Ectodermal cell (in vitro differentiated cells): ENCODE data around the gene SHC3.

Experiments
- H3K27ac ChIP-seq: 2 replicates; pipeline ENCODE4 v1.7.0; 2013; ENCODE audit warnings: mild to moderate bottlenecking, low read depth, low read length; ENCODE audit not compliant: insufficient read depth, poor library complexity, severe bottlenecking
- H3K27me3 ChIP-seq: 2 replicates; pipeline ENCODE4 v1.7.0; 2013; ENCODE audit warnings: mild to moderate bottlenecking, low read length; ENCODE audit not compliant: insufficient read depth, control insufficient read depth, poor library complexity, severe bottlenecking
- H3K36me3 ChIP-seq: one replicate; pipeline ENCODE4 v1.7.0; 2013; ENCODE audit warnings: low read length; ENCODE audit not compliant: control insufficient read depth, insufficient read depth
- H3K4me1 ChIP-seq: one replicate; pipeline ENCODE4 v1.7.0; 2013; ENCODE audit warnings: low read length; ENCODE audit not compliant: control insufficient read depth, insufficient read depth
- H3K4me3 ChIP-seq: 2 replicates; pipeline ENCODE4 v1.7.0; 2013; ENCODE audit warnings: low read depth, low read length, control low read depth; ENCODE audit not compliant: insufficient read depth
- H3K9me3 ChIP-seq: 2 replicates; pipeline ENCODE4 v1.7.0; 2013; ENCODE audit warnings: mild to moderate bottlenecking, low read length, moderate library complexity; ENCODE audit not compliant: control insufficient read depth
- WGBS, 2 experiments: methylation state at CpG; one replicate each; pipeline ENCODE4 v1.1.7; 2013; ENCODE audit warnings: missing lambda C conversion rate in 2 of 2; 5-methylcytosine and 5-hydroxymethylcytosine counted together

The SHC3 gene

GRCh38 chr9:89114741-89115140 lies 63.9 kb downstream of the SHC3 start:
- WGBS, 2 experiments: 94 to 96% methylated on average over 4 of the region's 4 CpGs

GRCh38 chr9:89113851-89114250 lies 64.8 kb downstream of the SHC3 start:
- Histone ChIP-seq H3K4me3 (no peak overlapping the region), H3K27me3 (no peaks in the 10 kb centered on the region), H3K36me3 (no peaks in the 10 kb centered on the region), H3K27ac (no peak overlapping the region), H3K9me3 (no peaks in the 10 kb centered on the region), H3K4me1 (no peaks in the 10 kb centered on the region)
- WGBS, 2 experiments: 91 to 97% methylated on average over 4 of the region's 4 CpGs

More at GRCh38 chr9:89114741-89115140, 63.9 kb downstream of the SHC3 start:
- Histone ChIP-seq H3K27me3 (no peaks in the 10 kb centered on the region), H3K9me3 (no peaks in the 10 kb centered on the region), H3K4me3 (no peak overlapping the region), H3K4me1 (no peaks in the 10 kb centered on the region), H3K36me3 (no peaks in the 10 kb centered on the region), H3K27ac (no peak overlapping the region)

- H3K4me3 ChIP-seq: no peak overlapping the region
- no peak overlapping the region for H3K27ac ChIP-seq
- WGBS, 2 experiments: 90 to 97% methylated on average over 3 of the region's 3 CpGs
- no peaks in the 10 kb centered on the region for H3K36me3 ChIP-seq
- H3K4me1 ChIP-seq: no peaks in the 10 kb centered on the region
- no peaks in the 10 kb centered on the region for H3K9me3 ChIP-seq
- no peaks in the 10 kb centered on the region for H3K27me3 ChIP-seq
Observed at GRCh38 chr9:89112243-89112642, 66.4 kb downstream of the SHC3 start.

- Histone ChIP-seq H3K36me3 (no peaks in the 10 kb centered on the region), H3K9me3 (no peaks in the 10 kb centered on the region), H3K27ac (no peak overlapping the region), H3K4me1 (no peaks in the 10 kb centered on the region), H3K27me3 (no peaks in the 10 kb centered on the region), H3K4me3 (no peak overlapping the region)
Observed at GRCh38 chr9:89109666-89110065, 69.0 kb downstream of the SHC3 start.

GRCh38 chr9:89107406-89107805 lies 71.2 kb downstream of the SHC3 start:
- H3K9me3 ChIP-seq: no peaks in the 10 kb centered on the region
- WGBS, 2 experiments: 89 to 90% methylated on average over 2 of the region's 3 CpGs
- no peak overlapping the region for H3K27ac ChIP-seq
- no peaks in the 10 kb centered on the region for H3K27me3 ChIP-seq
- H3K36me3 ChIP-seq: no peaks in the 10 kb centered on the region
- no peak overlapping the region for H3K4me3 ChIP-seq
- no peaks in the 10 kb centered on the region for H3K4me1 ChIP-seq

- WGBS, 2 experiments: 92 to 96% methylated on average over 10 of the region's 10 CpGs
- Histone ChIP-seq H3K9me3 (no peaks in the 10 kb centered on the region), H3K27ac (no peak overlapping the region), H3K4me3 (no peak overlapping the region), H3K27me3 (no peaks in the 10 kb centered on the region), H3K36me3 (no peaks in the 10 kb centered on the region), H3K4me1 (no peaks in the 10 kb centered on the region)
Observed at GRCh38 chr9:89106224-89106851, 72.3 kb downstream of the SHC3 start.

GRCh38 chr9:89104821-89105220 lies 73.8 kb downstream of the SHC3 start:
- Histone ChIP-seq H3K9me3 (no peaks in the 10 kb centered on the region), H3K27me3 (no peaks in the 10 kb centered on the region), H3K4me1 (no peaks in the 10 kb centered on the region), H3K4me3 (no peak overlapping the region), H3K36me3 (no peaks in the 10 kb centered on the region), H3K27ac (no peak overlapping the region)
- WGBS, 2 experiments: 87% methylated on average over 4 of the region's 4 CpGs

- H3K4me1 ChIP-seq: no peaks in the 10 kb centered on the region
- H3K4me3 ChIP-seq: no peak overlapping the region
- H3K27ac ChIP-seq: no peak overlapping the region
- WGBS, 2 experiments: 69 to 77% methylated on average over 2 of the region's 2 CpGs
- no peaks in the 10 kb centered on the region for H3K9me3 ChIP-seq
- no peaks in the 10 kb centered on the region for H3K36me3 ChIP-seq
- H3K27me3 ChIP-seq: no peaks in the 10 kb centered on the region
Observed at GRCh38 chr9:89097219-89097618, 81.4 kb downstream of the SHC3 start.

- Histone ChIP-seq H3K9me3 (no peaks in the 10 kb centered on the region), H3K27ac (no peak overlapping the region), H3K36me3 (no peaks in the 10 kb centered on the region), H3K4me3 (no peak overlapping the region), H3K4me1 (no peaks in the 10 kb centered on the region), H3K27me3 (no peaks in the 10 kb centered on the region)
- 96% methylated on average over 5 to 6 of the region's 7 CpGs for WGBS, 2 experiments
Observed at GRCh38 chr9:89096807-89097206, 81.8 kb downstream of the SHC3 start.

GRCh38 chr9:89095761-89096528 lies 82.7 kb downstream of the SHC3 start:
- H3K27ac ChIP-seq: no peak overlapping the region
- H3K36me3 ChIP-seq: no peaks in the 10 kb centered on the region
- H3K9me3 ChIP-seq: no peaks in the 10 kb centered on the region
- no peak overlapping the region for H3K4me3 ChIP-seq
- H3K4me1 ChIP-seq: no peaks in the 10 kb centered on the region
- no peaks in the 10 kb centered on the region for H3K27me3 ChIP-seq
- WGBS, 2 experiments: 94% methylated on average over 10 of the region's 11 CpGs
